HepG2 (cell line): ENCODE data around the gene CA14. TPM values are rescaled to one million over a fixed set of nuclear protein-coding genes. Genes with fewer than 3 reads are reported as not detected.
A peak's percentile ranks its signal among the peaks of the same experiment; 100 is the strongest.

Experiments
- AKNA ChIP-seq: sonication (generic); formaldehyde crosslinking; IDR thresholded peaks from 2 replicates; pipeline ENCODE4 v1.4.0; 2020; ENCODE audit warnings: missing genetic modification reagents, borderline replicate concordance
- ATF6 ChIP-seq: sonication (generic); formaldehyde crosslinking; conservative IDR thresholded peaks from 2 replicates; pipeline ENCODE4 v1.4.0; 2020; ENCODE audit warnings: missing genetic modification reagents
- HINFP ChIP-seq: sonication (generic); formaldehyde crosslinking; IDR thresholded peaks from 2 replicates; pipeline ENCODE4 v1.4.0; 2020; ENCODE audit warnings: low read depth, mild to moderate bottlenecking, missing genetic modification reagents
- MAFK ChIP-seq, 2 experiments: IDR thresholded peaks in 1 of 2; conservative IDR thresholded peaks in 1 of 2; 2 replicates each; pipeline ENCODE4 v1.6.1; 2011; ENCODE audit warnings: improper control_type of control experiment in 2 of 2, low read length in 2 of 2
- MYC ChIP-seq: sonication (generic); formaldehyde crosslinking; IDR thresholded peaks from 2 replicates; pipeline ENCODE4 v1.9.0; 2021; ENCODE audit warnings: missing genetic modification reagents, borderline replicate concordance
- PAWR ChIP-seq: sonication (generic); formaldehyde crosslinking; IDR thresholded peaks from 2 replicates; pipeline ENCODE4 v1.4.0; 2020; ENCODE audit warnings: missing genetic modification reagents, mild to moderate bottlenecking, borderline replicate concordance
- TIGD3 ChIP-seq: sonication (generic); formaldehyde crosslinking; IDR thresholded peaks from 2 replicates; pipeline ENCODE4 v1.5.1; 2020; ENCODE audit warnings: mild to moderate bottlenecking, missing genetic modification reagents, borderline replicate concordance
- ZNF747 ChIP-seq: sonication (generic); formaldehyde crosslinking; IDR thresholded peaks from 2 replicates; pipeline ENCODE4 v1.8.1; 2023; ENCODE audit warnings: missing genetic modification reagents, mild to moderate bottlenecking, borderline replicate concordance
- polyA plus RNA-seq, 8 experiments: library from polyadenylated mRNA; depleted of rRNA in 3 of 8; stranded (reverse) in 7 of 8; unstranded in 1 of 8; fragments of >200 nt; fragmentation: Illumina TruSeq in 4 of 8; extraction: Trizol in 4 of 8; gene quantifications; 2 replicates each; pipeline versions ENCODE4 v1.2.1 to v1.2.3, GENCODE V29; 2011 to 2016; ENCODE audit warnings: low read depth in 4 of 8, missing spikeins in 1 of 8, mixed read lengths in 1 of 8; ENCODE audit not compliant: insufficient read depth in 1 of 8
- total RNA-seq, 5 experiments: library from RNA; depleted of rRNA; stranded (reverse); fragments of >200 nt; fragmentation: Illumina TruSeq; extraction: Trizol; gene quantifications; 2 replicates each; pipeline ENCODE4 v1.2.3, GENCODE V29; 2016; ENCODE audit warnings: low read depth in 1 of 5
- TF ChIP-seq, protein P1 (sequence below): sonication (generic); formaldehyde crosslinking; IDR thresholded peaks from 2 replicates; pipeline ENCODE4 v1.4.0; 2020; ENCODE audit warnings: missing genetic modification reagents, low read depth, mild to moderate bottlenecking, borderline replicate concordance
- TF ChIP-seq, protein P2 (sequence below), 2 experiments: sonication (generic) in 1 of 2; formaldehyde crosslinking in 1 of 2; IDR thresholded peaks; 2 replicates each; pipeline versions ENCODE4 v1.4.0 to v1.6.1; 2016 to 2020; ENCODE audit warnings: borderline replicate concordance in 1 of 2, low read depth in 1 of 2, mild to moderate bottlenecking in 1 of 2, missing genetic modification reagents in 1 of 2

The CA14 gene
- total and polyA plus RNA-seq, 2 of the 13 experiments (the other 11 are each of a cell fraction or from before 2014, with no cell fraction given): 2.4 to 8.5 TPM

DNA sequence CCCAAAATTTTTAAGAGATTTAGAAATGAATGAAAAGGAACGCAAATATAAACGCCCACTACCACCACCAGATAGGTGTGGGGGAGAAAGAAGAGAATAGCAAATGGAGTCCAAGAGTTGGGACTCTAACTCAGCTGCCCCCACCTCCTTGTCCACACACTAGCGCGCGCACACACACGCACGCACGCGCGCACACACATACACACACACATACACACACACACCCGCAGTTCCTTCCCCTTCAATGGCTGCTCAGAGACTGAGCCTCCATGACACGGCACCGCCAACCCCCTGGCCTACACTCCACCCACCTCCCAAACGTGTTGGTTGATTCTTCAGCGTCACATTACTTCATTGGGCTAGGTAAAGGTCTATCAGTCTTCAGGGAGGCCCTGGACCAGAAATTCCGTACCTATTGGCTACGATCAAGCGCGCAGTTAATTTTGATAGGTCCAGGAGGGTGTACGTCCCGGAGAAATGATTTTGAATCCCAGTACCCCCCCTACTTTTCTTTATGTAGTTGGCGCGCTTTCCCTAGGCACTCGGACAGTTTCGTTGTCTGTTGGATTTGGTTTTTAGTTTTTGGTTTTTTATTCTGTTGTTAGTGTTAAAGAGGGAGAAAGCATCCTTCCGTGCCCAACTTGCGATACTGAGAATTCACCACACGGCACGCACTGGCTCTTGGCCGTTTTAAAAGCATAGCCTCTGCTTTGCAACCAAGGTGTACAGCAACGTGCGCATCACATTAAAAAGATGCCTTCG lies 21.5 kb upstream of the CA14 start, which contains the start of gene ANP32E (continued):
- TF ChIP-seq AKNA (CRISPR knock-in tag) (0 out of 2 replicates have a peak, but pooled peaks have one; percentile 49), ZNF747 (CRISPR knock-in tag) (peak; percentile 70; the same call in 1 of the 2 replicates), TIGD3 (CRISPR knock-in tag) (no peak), PAWR (CRISPR knock-in tag) (no peak), HINFP (CRISPR knock-in tag) (peak; percentile 76), ATF6 (CRISPR knock-in tag) (no peak), MAFK (conservative IDR thresholded peaks at IDR 0.05 in 1 of 2, IDR thresholded peaks at IDR 0.05 in 1 of 2; ENCODE audit: low read length in 2 of 2) (no peak), MYC (peak; percentile 75; the same call in 1 of the 2 replicates)
- TF ChIP-seq, protein P1, sequence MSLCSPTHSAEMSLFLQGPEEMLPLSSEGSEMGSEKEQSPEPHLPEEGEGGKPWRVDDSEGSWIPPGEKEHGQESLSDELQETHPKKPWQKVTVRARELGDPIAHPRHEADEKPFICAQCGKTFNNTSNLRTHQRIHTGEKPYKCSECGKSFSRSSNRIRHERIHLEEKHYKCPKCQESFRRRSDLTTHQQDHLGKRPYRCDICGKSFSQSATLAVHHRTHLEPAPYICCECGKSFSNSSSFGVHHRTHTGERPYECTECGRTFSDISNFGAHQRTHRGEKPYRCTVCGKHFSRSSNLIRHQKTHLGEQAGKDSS (CRISPR knock-in tag): peak; percentile 87
- TF ChIP-seq, protein P2, sequence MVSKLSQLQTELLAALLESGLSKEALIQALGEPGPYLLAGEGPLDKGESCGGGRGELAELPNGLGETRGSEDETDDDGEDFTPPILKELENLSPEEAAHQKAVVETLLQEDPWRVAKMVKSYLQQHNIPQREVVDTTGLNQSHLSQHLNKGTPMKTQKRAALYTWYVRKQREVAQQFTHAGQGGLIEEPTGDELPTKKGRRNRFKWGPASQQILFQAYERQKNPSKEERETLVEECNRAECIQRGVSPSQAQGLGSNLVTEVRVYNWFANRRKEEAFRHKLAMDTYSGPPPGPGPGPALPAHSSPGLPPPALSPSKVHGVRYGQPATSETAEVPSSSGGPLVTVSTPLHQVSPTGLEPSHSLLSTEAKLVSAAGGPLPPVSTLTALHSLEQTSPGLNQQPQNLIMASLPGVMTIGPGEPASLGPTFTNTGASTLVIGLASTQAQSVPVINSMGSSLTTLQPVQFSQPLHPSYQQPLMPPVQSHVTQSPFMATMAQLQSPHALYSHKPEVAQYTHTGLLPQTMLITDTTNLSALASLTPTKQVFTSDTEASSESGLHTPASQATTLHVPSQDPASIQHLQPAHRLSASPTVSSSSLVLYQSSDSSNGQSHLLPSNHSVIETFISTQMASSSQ (IDR thresholded peaks at IDR 0.05; ENCODE audit: low read depth): no peak
- TF ChIP-seq, protein P2 (CRISPR knock-in tag; IDR thresholded peaks at IDR 0.05; ENCODE audit: borderline replicate concordance): peak; percentile 73; the same call in 1 of the 2 replicates
